DOHH2 (cell line): ENCODE data around the gene PLCB3.

ENCODE experiments used
- H3F3A ChIP-seq: fragments of 200-600 bp; sonication (generic), shearing (Covaris generic); 2 replicates; pipeline ENCODE4 v1.6.0; 2016; ENCODE audit warnings: antibody characterized with exemption, mild to moderate bottlenecking; ENCODE audit not compliant: control insufficient read depth, insufficient read depth
- H3K27ac ChIP-seq: fragments of 200-600 bp; sonication (generic); 2 replicates; pipeline ENCODE4 v1.5.1; 2014; ENCODE audit warnings: low read depth, mild to moderate bottlenecking, low read length, moderate library complexity
- H3K27me3 ChIP-seq: fragments of 200-600 bp; sonication (generic); 2 replicates; pipeline ENCODE4 v1.6.1; 2014; ENCODE audit warnings: mild to moderate bottlenecking, low read length, mixed read lengths; ENCODE audit not compliant: control insufficient read depth
- H3K36me3 ChIP-seq: fragments of 200-600 bp; sonication (generic); 2 replicates; pipeline ENCODE4 v1.6.1; 2014; ENCODE audit warnings: mild to moderate bottlenecking, low read length, moderate library complexity, mixed read lengths; ENCODE audit not compliant: control insufficient read depth
- H3K4me1 ChIP-seq: fragments of 200-600 bp; sonication (generic); 2 replicates; pipeline ENCODE4 v1.6.1; 2014; ENCODE audit warnings: mild to moderate bottlenecking, low read length, mixed read lengths; ENCODE audit not compliant: control insufficient read depth
- H3K4me2 ChIP-seq: fragments of 200-600 bp; sonication (generic); 2 replicates; pipeline ENCODE4 v1.6.0; 2014; ENCODE audit warnings: mild to moderate bottlenecking, low read length, moderate library complexity
- H3K4me3 ChIP-seq: fragments of 200-600 bp; sonication (generic); 2 replicates; pipeline ENCODE4 v1.5.1; 2014; ENCODE audit warnings: mild to moderate bottlenecking, low read length, mixed read lengths
- H3K79me2 ChIP-seq: fragments of 200-600 bp; sonication (generic); 2 replicates; pipeline ENCODE4 v1.6.1; 2014; ENCODE audit warnings: mild to moderate bottlenecking, low read length, mixed read lengths; ENCODE audit not compliant: control insufficient read depth
- H3K9me2 ChIP-seq: fragments of 200-600 bp; sonication (generic); replicated peaks from 2 replicates; pipeline ENCODE4 v1.6.1; 2014; ENCODE audit warnings: mild to moderate bottlenecking, low read length, mixed read lengths; ENCODE audit not compliant: control insufficient read depth
- H3K9me3 ChIP-seq: fragments of 200-600 bp; sonication (generic); 2 replicates; pipeline ENCODE4 v1.6.1; 2014; ENCODE audit warnings: antibody characterized with exemption, low read length, mixed read lengths; ENCODE audit not compliant: control insufficient read depth, insufficient read depth
- H4K20me1 ChIP-seq: fragments of 200-600 bp; sonication (generic); 2 replicates; pipeline ENCODE4 v1.6.0; 2014; ENCODE audit warnings: low read depth, mild to moderate bottlenecking, antibody characterized with exemption, low read length, moderate library complexity; ENCODE audit not compliant: control insufficient read depth, insufficient read depth
- EZH2phosphoT487 ChIP-seq: fragments of 200-600 bp; sonication (generic); IDR thresholded peaks from 2 replicates; pipeline ENCODE4 v1.6.1; 2017; ENCODE audit warnings: borderline replicate concordance, mild to moderate bottlenecking, antibody characterized with exemption, low read length, moderate library complexity, mixed read lengths
- TF ChIP-seq, protein P1 (sequence below): fragments of 200-600 bp; sonication (generic); IDR thresholded peaks from one replicate; pipeline ENCODE4 v1.5.1; 2014; ENCODE audit warnings: antibody characterized with exemption, mild to moderate bottlenecking, low read depth, low read length; ENCODE audit not compliant: poor library complexity, severe bottlenecking

PLCB3 gene

GRCh38 chr11:64297699-64298358 lies 46.5 kb downstream of the PLCB3 start:
- no peaks in the 10 kb centered on the region for H3K9me3 ChIP-seq
- TF ChIP-seq, protein P1, sequence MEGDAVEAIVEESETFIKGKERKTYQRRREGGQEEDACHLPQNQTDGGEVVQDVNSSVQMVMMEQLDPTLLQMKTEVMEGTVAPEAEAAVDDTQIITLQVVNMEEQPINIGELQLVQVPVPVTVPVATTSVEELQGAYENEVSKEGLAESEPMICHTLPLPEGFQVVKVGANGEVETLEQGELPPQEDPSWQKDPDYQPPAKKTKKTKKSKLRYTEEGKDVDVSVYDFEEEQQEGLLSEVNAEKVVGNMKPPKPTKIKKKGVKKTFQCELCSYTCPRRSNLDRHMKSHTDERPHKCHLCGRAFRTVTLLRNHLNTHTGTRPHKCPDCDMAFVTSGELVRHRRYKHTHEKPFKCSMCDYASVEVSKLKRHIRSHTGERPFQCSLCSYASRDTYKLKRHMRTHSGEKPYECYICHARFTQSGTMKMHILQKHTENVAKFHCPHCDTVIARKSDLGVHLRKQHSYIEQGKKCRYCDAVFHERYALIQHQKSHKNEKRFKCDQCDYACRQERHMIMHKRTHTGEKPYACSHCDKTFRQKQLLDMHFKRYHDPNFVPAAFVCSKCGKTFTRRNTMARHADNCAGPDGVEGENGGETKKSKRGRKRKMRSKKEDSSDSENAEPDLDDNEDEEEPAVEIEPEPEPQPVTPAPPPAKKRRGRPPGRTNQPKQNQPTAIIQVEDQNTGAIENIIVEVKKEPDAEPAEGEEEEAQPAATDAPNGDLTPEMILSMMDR = no peak
- no peak for TF ChIP-seq EZH2phosphoT487
- H3K4me1 ChIP-seq = peaks cover 15% of the 10 kb centered on the region
- H3K9me2 ChIP-seq = no peaks in the 10 kb centered on the region
- H3K27me3 ChIP-seq = peaks cover 77% of the 10 kb centered on the region
- H4K20me1 ChIP-seq = no peaks in the 10 kb centered on the region
- H3F3A ChIP-seq = no peaks in the 10 kb centered on the region; the same call in 1 of the 2 replicates
- H3K4me2 ChIP-seq = no peak overlapping the region
- H3K4me3 ChIP-seq = no peak overlapping the region
- H3K36me3 ChIP-seq = no peaks in the 10 kb centered on the region
- no peak overlapping the region for H3K27ac ChIP-seq
- no peaks in the 10 kb centered on the region for H3K79me2 ChIP-seq

DNA sequence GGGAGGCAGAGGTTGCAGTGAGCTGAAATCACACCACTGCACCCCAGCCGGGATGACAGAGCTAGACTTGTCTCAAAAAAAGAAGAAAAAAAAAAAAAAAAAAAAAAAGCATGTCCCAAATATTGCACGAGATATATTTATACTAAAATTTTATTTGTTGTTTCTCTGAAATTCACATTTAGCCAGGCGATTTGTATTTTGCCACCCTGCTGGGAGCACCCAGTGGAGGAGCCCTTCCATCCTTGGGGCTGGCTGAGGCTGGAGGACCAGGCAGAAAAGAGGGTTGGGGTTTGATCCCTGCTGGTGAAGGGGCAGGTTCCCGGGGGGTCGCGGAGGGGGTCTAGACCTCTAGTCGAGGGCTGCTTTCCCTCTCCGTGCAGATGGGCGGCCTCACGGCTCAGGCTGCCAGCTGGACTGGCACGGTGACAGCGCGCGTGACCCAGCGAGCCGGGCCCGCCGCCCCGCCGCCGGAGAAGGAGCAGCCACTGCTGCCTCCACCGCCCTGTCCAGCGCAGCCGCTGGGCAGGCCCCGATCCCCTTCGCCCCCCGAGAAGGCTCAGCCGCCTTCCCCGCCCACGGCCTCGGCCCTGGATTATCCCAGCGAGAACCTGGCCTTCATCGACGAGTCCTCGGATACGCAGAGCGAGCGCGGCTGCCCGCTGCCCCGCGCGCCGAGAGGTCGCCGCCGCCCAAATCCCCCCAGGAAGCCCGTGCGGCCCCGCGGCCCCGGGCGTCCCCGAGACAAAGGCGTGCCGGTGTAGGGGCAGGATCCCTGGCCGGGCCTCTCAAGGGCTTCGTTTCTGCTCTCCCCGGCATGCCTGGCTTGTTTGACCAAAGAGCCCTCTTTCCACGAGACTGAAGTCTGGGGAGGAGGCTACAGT lies 47.9 kb downstream of the PLCB3 start:
- TF ChIP-seq, protein P1 = no peak
- TF ChIP-seq EZH2phosphoT487 = no peak
- Histone ChIP-seq H3K9me2 (no peaks in the 10 kb centered on the region), H3K4me3 (no peak overlapping the region), H3K36me3 (no peaks in the 10 kb centered on the region), H3K9me3 (no peaks in the 10 kb centered on the region), H3K4me2 (no peak overlapping the region), H4K20me1 (no peaks in the 10 kb centered on the region), H3K27me3 (peaks cover 64% of the 10 kb centered on the region), H3K27ac (no peak overlapping the region), H3K4me1 (peaks cover 26% of the 10 kb centered on the region), H3F3A (no peaks in the 10 kb centered on the region; the same call in 1 of the 2 replicates), H3K79me2 (no peaks in the 10 kb centered on the region)

DNA sequence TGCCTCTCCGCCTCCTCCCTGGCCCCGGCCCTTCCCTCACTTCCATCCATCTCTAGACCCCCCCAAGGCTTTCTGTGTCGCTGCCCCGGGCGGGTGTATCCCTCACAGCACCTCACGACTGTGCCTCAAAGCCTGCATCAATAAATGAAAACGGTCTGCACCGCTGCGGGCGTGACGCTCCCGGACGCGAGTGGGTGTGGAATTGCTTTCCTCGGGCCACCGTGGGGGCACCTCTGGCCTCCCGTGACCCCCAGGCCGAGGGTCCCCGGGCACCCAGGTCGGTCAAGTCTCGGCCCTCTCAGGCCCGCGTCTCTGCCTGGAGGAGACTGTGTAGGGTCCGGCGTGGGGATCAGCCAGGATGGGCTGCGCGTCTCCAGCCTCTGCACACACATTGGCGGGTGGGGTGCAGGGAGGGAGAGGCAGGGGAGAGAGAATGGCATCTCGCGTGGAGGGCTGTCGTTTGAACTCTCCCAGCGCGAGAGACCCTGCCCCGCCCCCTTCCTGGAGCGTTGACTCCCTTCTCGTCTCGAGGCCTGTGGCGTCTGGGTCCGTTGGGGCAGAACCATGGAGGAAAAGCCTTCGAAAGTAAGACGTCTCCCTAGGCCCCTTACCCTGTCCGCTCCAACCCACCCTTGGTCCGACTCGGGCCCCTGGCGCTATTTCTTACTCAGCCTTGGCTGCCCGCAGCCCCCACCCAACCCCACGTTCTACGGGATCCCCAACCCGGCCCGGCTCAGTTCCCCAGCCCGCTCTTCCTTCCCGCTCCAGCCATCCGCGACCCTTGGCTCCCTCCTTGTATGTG lies 48.7 kb downstream of the PLCB3 start, which contains the start of gene CATSPERZ:
Gene CATSPERZ, plus strand, starts transcription at position 512 of the 802 bp plus-strand sequence. Its CDS starts 53 bp downstream, at position 565.
- H3K4me3 ChIP-seq = peak within 1 kb of the TSS; percentile 60
- H3K79me2 ChIP-seq = no peaks in the 10 kb centered on the region
- peaks cover 27% of the 10 kb centered on the region for H3K4me1 ChIP-seq
- peaks cover 58% of the 10 kb centered on the region for H3K27me3 ChIP-seq
- H3K27ac ChIP-seq = no peak within 1 kb of the TSS
- no peaks in the 10 kb centered on the region for H4K20me1 ChIP-seq
- H3K9me3 ChIP-seq = no peaks in the 10 kb centered on the region
- no peaks in the 10 kb centered on the region for H3K9me2 ChIP-seq
- TF ChIP-seq, protein P1 = no peak
- peak; percentile 89; the same call in 1 of the 2 replicates for TF ChIP-seq EZH2phosphoT487
- no peaks in the 10 kb centered on the region; the same call in 1 of the 2 replicates for H3F3A ChIP-seq
- peaks cover 4% of the 10 kb centered on the region; the same call in 1 of the 2 replicates for H3K36me3 ChIP-seq
- peak within 1 kb of the TSS; percentile 78 for H3K4me2 ChIP-seq
